HL-60 (cell line): ENCODE measurements around the gene BRD4.

Source experiments
- DNase-seq, 2 experiments: peaks; one replicate each; pipeline ENCODE4 v3.0.0-alpha.2; 2010 to 2020; ENCODE audit warnings: low read depth in 1 of 2, low spot score in 1 of 2
- H3K27ac ChIP-seq: fragments of 250-450 bp; sonication (Bioruptor Pico); replicated peaks from 2 replicates; pipeline ENCODE4 v1.5.1; 2020; ENCODE audit warnings: mild to moderate bottlenecking, moderate library complexity
- H3K27me3 ChIP-seq: fragments of 250-450 bp; sonication (Bioruptor Pico); 2 replicates; pipeline ENCODE4 v1.5.1; 2021; ENCODE audit warnings: mild to moderate bottlenecking, moderate library complexity; ENCODE audit not compliant: insufficient read depth, poor library complexity, severe bottlenecking
- H3K4me3 ChIP-seq: replicated peaks from 2 replicates; pipeline ENCODE4 v1.5.1; 2011; ENCODE audit warnings: mild to moderate bottlenecking, control low read depth, low read length; ENCODE audit not compliant: insufficient read depth
- CTCF ChIP-seq: IDR thresholded peaks from one replicate; pipeline ENCODE4 v1.5.1; 2011; ENCODE audit warnings: low read length, control low read depth, inconsistent platforms; ENCODE audit not compliant: insufficient read depth
- GABPA ChIP-seq: IDR thresholded peaks from 2 replicates; pipeline ENCODE4 v1.6.1; 2012; ENCODE audit warnings: low read depth
- POLR2AphosphoS5 ChIP-seq: IDR thresholded peaks from 2 replicates; pipeline ENCODE4 v1.6.1; 2012; ENCODE audit warnings: low read depth
- REST ChIP-seq: IDR thresholded peaks from 2 replicates; pipeline ENCODE4 v1.6.1; 2012; ENCODE audit warnings: low read depth; ENCODE audit not compliant: insufficient replicate concordance
- SPI1 ChIP-seq: IDR thresholded peaks from 2 replicates; pipeline ENCODE4 v1.6.1; 2012; ENCODE audit warnings: low read depth, mild to moderate bottlenecking, borderline replicate concordance

Gene BRD4

DNA sequence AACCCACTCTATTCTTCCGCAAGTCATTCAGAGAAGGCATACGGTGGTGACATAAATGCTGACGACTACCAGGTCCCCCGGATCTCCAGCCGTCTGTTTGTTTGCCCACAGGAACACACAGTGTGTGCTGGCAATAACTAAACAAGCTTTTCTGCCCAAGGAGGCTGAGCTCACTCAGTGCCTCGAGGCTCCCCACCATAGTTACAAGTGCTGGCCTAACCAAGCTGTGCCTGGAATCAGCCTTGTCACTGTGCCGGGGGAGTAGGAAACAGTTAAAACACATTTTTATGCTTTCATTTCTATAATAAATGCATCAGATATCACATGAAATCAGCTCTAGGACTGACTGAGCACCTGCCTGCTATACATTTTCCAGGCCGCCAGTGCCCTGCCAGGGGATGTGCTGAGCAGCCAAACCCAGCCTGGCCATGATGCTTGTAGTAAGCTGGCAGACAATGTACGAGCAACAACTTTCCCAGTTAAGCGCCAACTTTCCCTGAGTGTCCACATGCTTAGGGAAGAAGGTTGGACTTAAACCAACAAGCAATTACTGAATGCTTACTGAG is 28.1 kb downstream of the BRD4 start:
- Histone ChIP-seq H3K27ac (no peak overlapping the region), H3K4me3 (no peak overlapping the region), H3K27me3 (no peaks in the 10 kb centered on the region)
- DNase-seq, result no peak
- TF ChIP-seq CTCF (no peak), SPI1 (no peak), REST (no peak), POLR2AphosphoS5 (no peak), GABPA (no peak)

DNA sequence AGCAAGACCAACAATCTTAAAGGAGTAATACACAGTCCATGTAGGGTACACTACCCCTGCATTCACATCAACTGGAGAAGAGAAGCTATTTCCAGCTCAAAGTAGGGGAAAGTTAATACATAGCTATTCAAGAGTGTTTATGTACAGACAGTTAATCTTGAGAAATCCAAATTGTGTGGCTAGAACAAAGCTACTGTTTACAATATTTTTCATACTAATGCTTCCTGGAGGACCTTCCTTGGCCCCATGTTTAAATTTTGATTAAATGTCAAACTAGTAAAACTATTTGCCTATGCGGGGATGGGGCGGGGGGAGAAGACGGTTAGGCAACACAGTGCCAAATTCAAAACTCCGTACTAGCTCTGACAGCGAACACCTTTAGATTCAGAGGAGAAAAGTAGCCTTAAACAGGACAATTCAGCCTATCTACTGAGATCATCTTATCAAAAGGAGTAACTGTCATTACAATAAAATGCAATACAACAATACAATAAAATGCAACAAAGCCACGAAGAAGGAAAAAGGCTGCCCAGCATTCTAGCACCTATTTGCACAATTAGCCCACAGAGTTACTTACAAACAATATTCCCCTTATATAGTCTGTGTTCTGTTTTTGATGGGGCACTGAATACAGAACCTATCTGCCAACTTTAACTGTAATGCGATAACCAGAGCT is 29.1 kb downstream of the BRD4 start:
- H3K4me3 ChIP-seq, result no peak overlapping the region
- H3K27ac ChIP-seq, result no peak overlapping the region
- no peak for DNase-seq

More for the DNA sequence above, 29.1 kb downstream of the BRD4 start:
- no peak for TF ChIP-seq CTCF
- no peak for TF ChIP-seq GABPA
- TF ChIP-seq SPI1, result no peak
- TF ChIP-seq POLR2AphosphoS5, result no peak
- TF ChIP-seq REST, result no peak
- no peaks in the 10 kb centered on the region for H3K27me3 ChIP-seq
